HK-2 (cell line): ENCODE measurements around the gene ID1.

Experiments
- DNase-seq: peaks from one replicate; pipeline ENCODE4 v3.0.0-alpha.2; 2018; ENCODE audit not compliant: unreplicated experiment

The ID1 gene

DNA sequence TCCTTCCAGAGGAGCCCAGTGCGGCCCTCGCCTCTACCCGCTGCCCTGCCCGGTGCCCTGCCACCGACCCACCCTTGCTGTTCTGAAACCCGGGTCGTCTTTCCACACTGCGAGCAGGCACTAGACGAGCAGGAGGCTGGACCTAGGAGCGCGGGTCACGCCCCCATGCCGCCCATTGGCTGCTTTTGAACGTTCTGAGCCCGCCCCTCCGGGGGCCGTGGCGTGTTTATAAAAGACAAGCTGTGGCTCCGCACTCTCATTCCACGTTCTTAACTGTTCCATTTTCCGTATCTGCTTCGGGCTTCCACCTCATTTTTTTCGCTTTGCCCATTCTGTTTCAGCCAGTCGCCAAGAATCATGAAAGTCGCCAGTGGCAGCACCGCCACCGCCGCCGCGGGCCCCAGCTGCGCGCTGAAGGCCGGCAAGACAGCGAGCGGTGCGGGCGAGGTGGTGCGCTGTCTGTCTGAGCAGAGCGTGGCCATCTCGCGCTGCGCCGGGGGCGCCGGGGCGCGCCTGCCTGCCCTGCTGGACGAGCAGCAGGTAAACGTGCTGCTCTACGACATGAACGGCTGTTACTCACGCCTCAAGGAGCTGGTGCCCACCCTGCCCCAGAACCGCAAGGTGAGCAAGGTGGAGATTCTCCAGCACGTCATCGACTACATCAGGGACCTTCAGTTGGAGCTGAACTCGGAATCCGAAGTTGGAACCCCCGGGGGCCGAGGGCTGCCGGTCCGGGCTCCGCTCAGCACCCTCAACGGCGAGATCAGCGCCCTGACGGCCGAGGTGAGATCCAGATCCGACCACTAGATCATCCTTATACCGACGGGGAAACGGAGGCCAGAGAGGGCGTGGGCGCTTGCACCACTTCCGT is at the start of gene ID1:
ID1 (plus strand) TSS at position 259 of the 871 bp plus-strand sequence; CDS start at position 358, 99 bp downstream.
- DNase-seq: peak; percentile 99

GRCh38 chr20:31559704-31560093 is 45.4 kb upstream of the ID1 start:
- no peak for DNase-seq

DNA sequence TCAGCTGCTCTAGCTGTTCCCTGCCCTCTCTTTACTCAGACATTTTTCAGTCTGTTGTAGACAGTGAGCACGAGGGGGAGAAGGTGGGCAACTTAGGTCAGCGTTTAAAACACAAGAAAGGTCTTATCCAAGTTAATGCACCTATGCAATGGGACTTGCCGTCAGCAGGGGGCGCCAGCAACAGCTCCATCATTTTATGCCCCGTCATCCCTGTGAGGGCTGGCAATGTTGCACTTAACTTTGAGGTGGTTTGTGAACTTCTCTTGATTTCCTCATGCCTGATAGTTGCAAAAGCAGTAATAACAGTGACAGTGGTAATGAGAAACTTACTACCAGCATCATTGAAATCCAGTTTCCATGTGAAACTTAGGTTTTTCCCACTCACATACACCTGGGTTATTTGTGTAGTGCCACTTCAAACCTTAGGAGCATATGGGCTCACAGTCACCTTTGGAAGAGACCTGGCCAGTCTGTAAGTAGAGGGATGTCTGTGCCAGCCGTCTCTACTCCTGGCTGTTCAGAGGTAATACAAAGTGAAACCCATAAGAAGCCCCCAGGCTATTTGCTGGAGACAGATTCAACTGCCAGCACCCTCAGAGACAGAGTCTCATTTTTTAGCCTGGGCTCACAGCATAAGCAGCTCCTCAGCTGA is 44.9 kb upstream of the ID1 start:
- peak; percentile 86 for DNase-seq

- DNase-seq: peak; percentile 86
Observed at GRCh38 chr20:31560746-31561598, 44.1 kb upstream of the ID1 start.

- DNase-seq: no peak
Observed at GRCh38 chr20:31562241-31562640, 42.8 kb upstream of the ID1 start.

GRCh38 chr20:31564284-31564683 is 40.8 kb upstream of the ID1 start:
- no peak for DNase-seq

DNA sequence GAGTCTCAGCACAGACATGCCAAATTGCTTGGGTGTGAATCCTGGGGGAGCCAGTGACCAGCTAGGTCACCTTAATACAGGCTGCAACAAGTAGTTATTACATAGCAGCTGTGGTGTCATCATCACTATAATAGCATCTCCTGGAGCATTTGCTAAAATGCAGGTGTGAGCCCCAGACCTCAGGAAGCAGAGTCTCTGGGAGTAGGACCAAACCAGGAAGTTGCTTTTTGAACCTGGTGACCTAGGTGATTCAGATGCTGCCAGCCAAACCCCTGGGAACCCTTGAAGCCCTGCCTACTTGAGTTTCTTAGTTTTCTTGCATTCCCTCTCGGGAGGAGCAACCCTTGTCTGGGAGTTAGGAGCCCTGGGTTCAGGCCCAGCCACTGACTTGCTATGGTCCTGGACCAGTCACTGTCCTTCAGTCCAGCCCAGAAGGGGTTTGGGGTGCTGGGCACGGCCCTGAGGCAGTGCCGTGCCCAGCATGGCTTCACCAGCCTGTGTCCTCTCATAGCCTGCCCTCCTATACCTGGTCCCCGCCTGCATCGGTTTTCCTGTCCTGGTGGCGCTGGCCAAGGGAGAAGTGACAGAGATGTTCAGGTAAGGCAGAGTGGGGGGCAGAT is 39.3 kb upstream of the ID1 start:
- no peak for DNase-seq

DNA sequence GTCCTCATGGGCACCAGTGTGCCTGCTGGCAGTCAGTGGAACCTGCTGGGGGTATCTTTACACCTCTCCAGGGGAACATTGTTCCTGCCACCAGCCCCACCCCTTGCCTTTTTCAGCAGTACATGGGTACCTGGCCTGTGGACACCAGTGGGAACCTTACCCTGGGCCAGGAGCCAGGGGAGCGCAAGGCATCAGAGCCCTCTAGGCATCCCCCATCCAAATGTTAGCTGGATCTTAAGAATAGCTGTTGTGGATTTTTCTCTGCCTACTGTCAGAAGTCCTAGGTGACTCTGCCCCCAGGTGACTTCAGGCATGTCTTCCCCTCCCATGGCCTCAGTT is 38.8 kb upstream of the ID1 start:
- no peak for DNase-seq

DNA sequence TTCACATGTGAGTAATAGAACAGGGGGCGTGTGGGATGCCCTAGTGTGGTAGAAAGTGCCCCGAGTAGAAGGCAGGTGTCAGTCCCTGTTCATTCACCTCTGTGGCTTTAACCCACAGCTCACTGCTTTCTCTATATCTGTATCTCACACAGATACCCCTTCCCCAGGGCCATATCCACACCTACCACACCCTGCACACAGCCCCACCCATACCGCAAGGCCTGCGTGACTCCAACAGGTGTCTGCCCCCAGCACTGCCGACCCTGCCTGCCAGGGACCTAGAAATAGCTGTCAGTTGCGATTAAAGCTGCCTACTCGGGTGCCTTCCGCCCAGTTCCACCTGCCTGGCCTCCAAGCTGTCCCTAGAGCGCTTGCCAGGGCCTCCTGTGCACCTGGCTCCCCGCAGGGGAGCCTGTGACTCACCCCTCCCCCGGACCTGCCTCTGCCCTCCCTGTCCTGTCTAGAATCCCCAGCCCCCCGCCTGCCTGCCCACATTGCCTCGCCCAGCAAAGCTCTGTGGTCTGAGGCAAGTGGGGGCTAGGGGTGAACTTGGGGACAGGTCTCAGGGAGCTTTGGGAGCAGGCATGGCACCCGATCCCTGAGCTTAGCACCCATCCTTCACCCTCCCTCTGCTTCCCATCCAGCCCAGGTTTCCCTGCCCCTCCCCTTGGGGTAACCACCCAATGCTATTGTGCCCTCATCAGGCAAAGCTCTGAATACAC is 38.3 kb upstream of the ID1 start:
- peak; percentile 66 for DNase-seq

DNA sequence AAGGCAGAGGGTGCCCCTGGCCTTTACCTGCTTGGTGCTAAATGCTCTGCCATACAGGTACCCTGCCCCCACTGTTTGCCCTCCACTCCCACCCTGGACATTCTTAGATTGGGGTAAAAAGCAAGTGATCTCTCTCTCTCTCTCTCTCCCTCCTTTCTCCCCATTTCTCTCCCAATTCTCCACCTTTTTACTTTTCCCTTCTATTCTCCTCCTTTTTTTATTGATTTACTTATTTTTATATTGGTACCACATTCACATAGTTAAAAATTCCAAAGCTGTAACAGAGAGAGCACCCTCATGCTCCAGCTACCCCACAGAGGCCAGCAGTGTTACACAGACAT is 37.7 kb upstream of the ID1 start:
- no peak for DNase-seq

GRCh38 chr20:31568041-31568731 is 36.9 kb upstream of the ID1 start:
- DNase-seq: no peak

- no peak for DNase-seq
Observed at GRCh38 chr20:31568773-31569162, 36.3 kb upstream of the ID1 start.

DNA sequence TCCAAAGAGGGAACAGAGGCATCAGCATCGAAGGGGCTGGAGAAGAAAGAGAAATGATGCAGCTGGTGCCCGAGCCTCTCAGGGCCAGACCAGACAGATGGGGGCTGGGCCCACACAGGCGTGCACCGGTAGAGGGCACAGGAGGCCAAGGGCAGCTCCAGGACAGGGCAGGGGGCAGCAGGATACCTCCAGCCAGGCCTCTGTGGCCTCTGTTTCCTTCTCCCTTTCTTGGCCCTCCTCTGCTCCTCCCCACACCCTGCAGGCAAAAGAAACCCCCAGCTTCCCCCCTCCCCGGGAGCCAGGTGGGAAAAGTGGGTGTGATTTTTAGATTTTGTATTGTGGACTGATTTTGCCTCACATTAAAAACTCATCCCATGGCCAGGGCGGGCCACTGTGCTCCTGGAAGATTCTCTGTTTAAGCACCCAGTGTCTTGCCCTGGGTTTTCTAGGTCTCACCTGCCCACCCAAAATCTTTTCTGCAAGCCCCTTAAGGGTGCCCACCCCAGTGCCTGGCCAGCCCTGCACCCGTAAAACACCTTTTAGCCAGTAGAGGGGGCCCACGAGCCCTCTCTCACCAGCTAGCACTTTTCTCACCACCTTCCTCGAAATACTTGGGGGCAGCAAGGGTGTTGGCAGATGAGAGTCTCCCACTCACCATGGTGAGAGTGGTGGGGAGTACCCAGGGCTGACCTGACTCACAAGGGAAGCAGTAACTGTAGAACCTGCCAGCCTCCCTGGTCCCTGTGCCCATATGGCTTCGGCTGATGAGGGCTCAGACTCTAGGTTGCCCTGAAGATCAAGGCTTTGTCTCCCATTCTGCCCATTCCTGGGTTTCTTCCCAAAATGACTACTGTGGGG is 35.7 kb upstream of the ID1 start:
- DNase-seq: peak; percentile 76

GRCh38 chr20:31570021-31570463 is 35.0 kb upstream of the ID1 start:
- no peak for DNase-seq

DNA sequence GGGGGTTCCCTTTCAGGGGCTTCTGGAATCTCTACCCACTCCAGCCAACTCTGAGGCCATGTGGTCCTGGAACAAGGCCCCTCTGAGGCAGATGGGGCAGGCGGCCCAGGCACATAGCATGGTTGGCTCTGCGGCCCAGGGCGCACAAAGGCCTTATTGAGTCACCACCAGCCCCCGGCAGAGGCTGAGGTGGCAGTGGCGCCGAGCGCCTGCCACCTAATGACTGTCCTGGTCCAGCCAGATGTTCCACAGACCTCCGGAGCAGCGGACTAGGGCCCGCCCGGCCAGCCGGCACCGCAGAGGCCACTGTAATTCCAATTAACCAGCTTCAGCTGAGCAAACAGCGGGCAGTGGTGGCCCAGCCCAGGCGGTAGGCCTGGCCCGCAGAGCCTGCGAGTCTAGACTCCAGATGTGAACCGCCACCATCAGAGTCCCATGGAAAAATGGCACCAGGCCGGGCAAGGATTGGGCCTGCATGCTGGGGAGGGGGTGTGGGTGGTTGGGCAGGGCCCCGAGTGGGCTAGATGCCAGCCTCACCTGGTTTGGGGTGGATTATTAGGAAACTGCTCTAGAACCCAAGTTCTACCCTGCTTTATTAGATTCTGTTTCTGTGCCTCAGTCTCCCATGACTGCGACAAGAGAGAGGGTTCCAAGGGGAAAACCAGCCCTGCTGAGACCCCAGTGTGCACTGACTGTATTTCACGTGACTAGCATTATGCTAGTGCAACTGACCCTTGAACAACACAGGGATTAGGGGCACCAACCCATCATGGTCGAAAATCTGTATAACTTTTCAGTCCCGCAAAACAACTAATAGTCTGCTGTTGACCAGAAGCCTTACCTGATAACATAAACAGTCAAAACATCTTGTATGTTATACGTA is 34.1 kb upstream of the ID1 start:
- DNase-seq: no peak

GRCh38 chr20:31572042-31572700 is 32.9 kb upstream of the ID1 start:
- DNase-seq: no peak

DNA sequence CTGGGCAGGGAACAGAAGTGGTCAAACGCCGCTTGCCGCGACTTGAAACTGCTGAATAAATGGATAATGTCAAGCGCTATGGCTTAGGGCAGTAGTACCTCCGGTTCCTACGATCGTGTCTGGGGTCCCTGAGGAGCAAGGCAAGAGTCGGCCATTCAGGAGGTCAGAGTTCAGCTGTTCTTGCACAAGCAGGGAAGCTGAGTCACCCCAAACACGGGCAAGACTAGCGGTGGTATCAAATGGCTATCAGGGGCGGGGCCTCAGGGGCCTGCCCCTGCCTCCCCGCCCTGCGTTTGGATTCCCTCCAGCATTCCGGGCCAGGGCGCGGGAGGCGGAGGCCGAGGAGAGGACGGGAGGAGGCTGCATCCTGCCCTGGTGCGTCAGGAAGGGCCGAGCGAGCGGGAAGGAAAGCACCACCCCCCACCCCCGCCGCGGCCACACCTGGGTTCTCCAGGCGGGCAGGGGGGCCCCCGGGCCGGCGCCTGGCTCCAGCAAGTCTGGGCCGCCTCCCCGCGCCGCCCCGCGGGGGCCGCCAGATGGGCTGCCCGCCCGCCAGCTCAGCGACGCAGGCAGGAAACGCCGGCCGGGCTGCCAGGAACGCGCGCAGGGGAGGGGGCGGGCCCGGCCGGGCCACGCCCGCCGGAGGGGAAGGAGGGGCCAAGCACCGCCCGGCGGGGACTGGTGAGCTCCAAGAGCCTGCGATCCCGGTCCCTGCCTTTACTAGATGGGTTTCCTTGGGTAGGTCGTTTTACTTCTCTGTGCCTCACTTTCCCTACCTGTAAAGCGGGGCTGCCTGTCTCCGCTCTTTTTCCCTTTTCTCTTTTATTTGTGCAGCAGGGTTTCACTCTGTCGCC is 32.2 kb upstream of the ID1 start:
- peak; percentile 100 for DNase-seq
